GM19468 (cell line): Measurements from ENCODE around the gene LRIG1.

Experiments
- ATAC-seq: cut with Tn5 transposase; IDR thresholded peaks from one replicate; pipeline ENCODE4 v1.9.1; 2021; ENCODE audit warnings: mild to moderate bottlenecking, moderate library complexity, moderate number of reproducible peaks; ENCODE audit not compliant: unreplicated experiment; ENCODE audit errors: extremely low read depth

Gene LRIG1

DNA sequence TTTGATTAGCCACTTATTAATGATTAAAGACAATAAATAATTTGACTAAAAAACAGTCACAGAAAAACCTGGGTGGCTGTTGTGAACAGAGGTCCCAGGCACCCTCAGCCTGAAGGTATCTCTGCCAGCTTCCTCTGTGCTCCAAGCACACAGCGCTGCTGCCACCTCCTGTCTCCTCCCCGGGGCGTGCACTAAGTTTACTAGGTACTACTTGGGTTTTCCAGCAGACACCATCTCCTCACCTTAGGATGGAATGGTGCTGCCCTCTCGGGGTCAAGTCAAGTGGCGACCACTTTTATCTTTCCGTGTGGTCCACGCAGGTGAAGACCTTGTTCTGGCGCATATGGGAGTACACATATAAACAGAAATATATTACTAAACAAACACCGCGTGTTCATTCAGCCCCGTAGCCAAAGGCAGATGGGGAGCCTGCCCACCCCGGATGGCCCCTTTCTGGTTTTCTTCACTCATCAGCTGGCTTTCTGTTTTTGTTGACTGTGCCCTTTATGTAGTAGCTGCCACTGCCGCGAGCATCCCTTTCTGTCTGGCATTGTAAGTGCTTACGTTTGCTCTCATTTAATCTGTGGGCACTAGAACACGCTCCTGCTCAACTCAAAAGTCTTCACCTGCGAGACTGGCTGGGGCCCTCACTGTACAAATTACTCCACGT, 128.0 kb downstream of the LRIG1 start:
- ATAC-seq: no peak

GRCh38 chr3:66371432-66371831, 129.4 kb downstream of the LRIG1 start:
- no peak for ATAC-seq

DNA sequence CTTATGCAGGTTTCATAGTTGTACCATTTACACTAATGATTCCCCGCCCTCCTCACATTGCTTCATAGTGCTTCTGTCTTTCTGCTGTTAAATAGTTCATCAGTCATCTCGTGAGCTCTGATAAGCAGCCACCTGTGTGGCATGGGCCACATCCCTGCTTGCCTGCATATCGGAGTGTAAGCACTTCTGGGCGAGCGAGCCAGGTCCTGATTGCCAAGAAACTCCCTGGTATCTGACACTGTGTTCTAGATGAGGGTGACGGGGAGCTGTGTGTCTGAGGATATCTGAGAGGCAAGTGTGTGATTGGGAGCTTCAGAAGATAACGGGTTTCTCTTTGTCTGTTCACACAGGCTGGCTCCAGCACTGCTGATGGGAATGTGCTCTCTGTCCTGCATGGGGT, 130.6 kb downstream of the LRIG1 start:
- ATAC-seq: no peak

GRCh38 chr3:66367979-66368378, 132.8 kb downstream of the LRIG1 start:
- ATAC-seq: no peak

DNA sequence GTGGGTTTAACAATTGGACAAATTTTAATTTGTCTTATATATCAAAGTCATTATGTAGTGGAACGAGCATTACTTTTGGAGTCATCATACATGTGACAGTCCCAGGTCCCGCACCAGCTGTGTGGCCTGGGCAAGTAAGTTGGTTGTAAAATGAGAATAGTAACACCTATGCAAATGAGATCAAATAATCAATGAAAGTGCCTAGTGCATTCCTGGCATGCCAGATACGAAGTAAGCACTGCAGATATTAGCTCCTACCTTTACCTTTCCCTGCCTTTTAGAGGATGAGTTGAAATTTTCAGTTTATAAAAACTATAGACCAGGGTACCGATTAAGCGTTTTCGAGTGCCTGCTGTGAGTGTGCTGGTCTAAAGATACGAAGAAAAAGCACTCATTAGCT, 134.1 kb downstream of the LRIG1 start:
- no peak for ATAC-seq

DNA sequence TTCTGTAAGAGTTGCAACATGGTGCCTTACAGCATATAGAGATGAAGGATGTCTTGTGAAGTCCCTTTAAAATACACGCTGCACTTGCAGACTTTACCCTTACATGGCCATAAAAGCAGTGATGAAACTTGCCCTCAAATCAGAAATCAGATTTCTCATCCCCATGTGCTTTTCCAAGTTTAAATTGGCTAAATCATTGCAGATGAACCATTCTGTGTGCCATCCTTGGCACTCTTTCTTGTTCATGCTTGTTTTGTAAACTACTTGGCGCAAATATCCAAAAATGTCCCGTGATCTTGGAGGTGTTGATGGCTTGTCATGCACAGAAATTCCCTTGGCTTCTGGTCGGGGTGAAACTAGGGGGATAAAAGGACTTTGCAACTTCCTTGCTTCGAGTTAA, 135.7 kb downstream of the LRIG1 start:
- ATAC-seq: no peak

GRCh38 chr3:66363148-66363547, 137.7 kb downstream of the LRIG1 start:
- ATAC-seq: no peak

GRCh38 chr3:66362541-66362941, 138.3 kb downstream of the LRIG1 start:
- no peak for ATAC-seq

DNA sequence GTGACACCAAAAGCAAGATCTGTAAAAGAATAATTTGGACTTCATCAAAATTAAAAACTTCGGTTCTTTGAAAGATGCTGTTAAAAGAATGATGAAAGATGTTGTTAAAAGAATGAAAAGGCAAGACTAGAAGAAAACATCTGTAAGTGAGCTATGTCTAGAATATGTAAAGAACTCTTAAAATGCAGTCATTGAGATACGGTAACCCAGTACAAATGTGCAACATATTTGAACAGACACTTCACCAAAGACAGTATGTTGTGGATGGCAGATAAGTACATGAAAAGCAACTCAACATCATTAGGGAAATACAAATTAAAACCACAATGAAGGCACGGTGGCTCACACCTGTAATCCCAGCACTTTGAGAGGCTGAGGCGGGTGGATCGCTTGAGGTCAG, 139.5 kb downstream of the LRIG1 start:
- ATAC-seq: no peak

DNA sequence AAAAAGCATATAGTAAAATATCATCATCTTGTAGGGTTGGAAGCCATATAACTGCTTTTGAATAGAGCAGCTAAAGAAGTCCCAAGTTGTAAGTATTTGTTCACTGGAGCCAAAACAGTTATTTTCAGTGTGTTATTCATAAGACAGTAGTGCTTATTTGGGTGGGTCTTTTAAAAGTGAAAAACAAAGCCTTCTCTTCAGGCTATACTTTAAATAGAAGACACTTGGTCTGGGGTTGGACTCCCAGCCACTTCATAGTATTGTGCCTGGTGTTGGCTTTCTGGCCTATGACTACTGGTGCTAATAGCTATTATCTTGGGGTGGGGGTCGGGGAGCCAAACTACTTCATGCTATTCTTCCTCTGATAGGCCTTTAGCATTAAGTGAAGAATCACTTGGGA, 144.8 kb downstream of the LRIG1 start:
- ATAC-seq: no peak

GRCh38 chr3:66355394-66355793, 145.4 kb downstream of the LRIG1 start:
- peak; percentile 90 for ATAC-seq

DNA sequence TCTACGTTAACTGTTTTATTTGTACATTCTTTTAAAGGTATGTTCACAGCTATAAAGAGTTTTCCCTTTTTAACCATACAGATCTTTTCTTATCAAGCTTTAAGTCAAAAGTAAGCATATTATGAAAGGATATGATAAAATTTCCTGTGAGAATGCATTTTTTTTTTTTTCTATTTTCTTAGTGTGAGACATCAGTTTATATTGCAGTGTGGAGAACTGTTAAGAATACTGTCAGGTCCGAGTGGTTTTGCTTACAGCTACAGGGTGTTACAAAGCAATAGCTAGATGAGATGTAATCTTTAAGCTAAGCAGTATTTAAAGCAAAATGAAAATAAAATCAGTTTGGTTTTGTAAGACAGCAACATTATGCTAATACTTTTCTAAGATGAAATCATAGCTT, 146.8 kb downstream of the LRIG1 start:
- no peak for ATAC-seq

- no peak for ATAC-seq
Measured at GRCh38 chr3:66353530-66353929, 147.3 kb downstream of the LRIG1 start.

- no peak for ATAC-seq
Measured at GRCh38 chr3:66353039-66353438, 147.8 kb downstream of the LRIG1 start.

DNA sequence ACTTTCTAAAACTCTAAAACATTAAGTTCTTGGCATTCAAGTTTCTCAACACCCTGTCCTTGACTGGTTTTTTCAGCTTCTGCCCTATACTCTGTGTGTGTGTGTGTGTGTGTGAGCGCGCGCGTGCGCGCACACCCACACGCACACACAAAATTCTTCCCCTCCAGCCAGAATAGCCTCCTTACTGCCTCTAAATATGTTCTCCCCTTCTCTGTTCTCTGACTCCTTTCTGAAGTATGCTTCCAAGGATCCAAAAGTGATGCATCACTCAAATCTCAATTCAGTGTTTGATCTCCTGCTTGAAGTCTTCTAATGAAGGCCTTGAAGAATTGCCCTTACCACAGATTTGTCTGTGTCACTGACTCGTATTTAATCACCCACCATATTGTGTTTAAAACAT, 150.2 kb downstream of the LRIG1 start:
- ATAC-seq: no peak

GRCh38 chr3:66348704-66349103, 152.1 kb downstream of the LRIG1 start:
- ATAC-seq: no peak

GRCh38 chr3:66344848-66345578, 155.8 kb downstream of the LRIG1 start:
- no peak for ATAC-seq

GRCh38 chr3:66344391-66344811, 156.4 kb downstream of the LRIG1 start:
- no peak for ATAC-seq

DNA sequence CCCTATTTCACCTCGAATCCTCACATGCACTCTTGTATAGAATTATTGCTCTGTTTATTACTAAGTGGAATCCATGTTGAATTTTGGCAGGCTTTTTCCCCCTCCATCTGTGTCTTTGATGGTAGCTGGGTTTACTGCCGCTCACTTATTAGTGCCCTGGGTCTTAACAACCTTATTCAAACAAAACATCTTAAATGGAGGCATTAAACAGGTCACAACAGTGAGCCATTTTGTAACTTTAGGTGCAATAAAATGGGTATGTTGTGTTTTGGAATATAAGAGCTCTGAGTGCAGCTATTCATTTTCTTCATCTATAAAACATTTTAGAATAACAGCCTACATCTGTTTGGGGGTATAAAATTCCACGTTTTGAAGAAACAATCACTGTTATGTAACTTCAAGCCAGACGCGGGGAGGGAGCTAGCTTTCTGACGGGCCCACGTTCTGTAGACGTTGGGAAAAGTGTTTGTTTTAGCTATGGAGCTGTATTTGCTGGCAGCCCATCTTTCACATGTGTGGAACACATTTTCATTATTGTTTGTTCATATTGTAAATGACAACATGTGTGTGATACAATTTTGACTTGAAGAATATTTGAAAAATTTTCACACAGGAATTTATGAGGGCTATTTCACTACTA, 158.0 kb downstream of the LRIG1 start:
- no peak for ATAC-seq

DNA sequence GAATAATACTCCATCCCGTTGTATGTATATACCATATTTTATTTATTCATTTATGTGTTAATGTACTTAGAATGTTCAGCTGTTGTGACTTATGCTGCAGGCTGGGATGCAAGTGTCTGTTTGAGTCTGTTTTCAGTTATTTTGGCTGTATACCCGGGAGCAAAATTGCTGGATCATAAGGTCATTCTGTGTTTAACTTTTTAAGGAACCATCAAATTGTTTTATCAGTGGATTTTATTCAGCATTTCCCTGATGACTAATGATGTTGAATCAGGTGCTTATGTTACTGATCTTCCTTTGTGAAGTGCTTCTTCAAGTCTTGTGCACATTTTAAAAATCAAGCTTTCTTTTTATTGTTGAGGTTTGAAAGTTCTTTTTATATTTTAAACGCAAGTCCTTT, 161.9 kb downstream of the LRIG1 start:
- no peak for ATAC-seq

GRCh38 chr3:66336333-66336766, 164.5 kb downstream of the LRIG1 start:
- no peak for ATAC-seq
